HG03521 (cell line): ENCODE results near the gene RALBP1.

Source experiments
- ATAC-seq: cut with Tn5 transposase; IDR thresholded peaks from one replicate; pipeline ENCODE4 v1.9.1; 2021; ENCODE audit warnings: mild to moderate bottlenecking, moderate library complexity; ENCODE audit not compliant: unreplicated experiment

The RALBP1 gene

DNA sequence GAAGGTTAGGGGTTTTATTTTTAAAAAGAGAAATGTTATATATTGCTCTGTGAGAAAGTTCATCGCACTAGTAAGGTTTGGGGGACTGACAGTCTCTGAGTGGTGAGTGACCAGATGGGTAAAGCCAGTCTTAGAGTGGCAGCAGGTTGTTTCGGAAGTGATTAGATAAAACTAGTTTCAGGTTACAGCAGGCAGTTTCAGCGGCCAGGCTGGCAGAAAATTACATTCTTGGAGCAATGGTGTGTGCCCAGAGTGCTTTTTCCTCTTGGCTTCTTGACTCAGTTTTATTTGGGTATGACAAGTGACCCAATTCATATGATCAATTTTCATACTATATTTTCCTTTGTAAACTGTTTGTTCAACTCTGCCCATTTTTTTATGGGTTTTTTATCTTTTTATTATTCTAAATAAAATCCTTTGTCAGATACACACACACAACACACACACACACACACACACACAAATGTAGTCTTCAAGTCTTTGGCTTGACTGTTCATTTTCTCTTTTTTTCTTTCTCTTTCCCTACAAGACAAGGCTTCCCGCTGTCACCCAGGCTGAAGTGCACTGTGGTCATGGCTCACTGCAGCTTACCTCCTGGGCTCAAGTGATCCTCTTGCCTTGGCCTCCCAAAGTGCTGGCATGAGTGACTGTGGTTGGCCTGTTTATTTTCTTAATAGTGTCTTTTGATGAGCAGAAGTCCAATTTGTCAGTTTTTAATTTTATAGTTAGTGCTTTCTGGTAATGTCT, 30.9 kb downstream of the RALBP1 start:
- ATAC-seq = no peak

DNA sequence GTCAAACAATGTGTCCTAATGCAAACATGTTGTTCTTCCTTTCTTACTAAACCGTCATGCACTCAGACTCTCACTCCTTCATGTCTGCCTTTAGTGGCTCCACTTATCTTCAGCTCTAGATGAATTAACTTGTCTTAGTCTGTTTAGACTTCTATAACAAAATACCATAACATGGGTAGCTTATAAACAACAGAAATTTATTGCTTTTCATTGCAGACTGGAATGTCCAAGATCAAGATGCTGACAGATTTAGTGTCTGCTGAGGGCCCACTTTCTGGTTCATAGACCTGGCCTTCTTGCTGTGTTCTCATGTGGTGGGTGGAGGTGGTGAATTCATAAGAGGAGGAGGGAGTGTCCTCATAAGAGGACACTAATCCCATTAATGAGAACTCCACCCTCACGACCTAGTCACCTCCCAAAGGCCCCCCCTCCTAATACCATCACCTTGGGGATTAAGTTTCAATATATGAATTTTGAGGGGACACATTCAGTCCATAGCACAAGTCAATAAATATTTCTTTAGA, 32.3 kb downstream of the RALBP1 start:
- no peak for ATAC-seq

DNA sequence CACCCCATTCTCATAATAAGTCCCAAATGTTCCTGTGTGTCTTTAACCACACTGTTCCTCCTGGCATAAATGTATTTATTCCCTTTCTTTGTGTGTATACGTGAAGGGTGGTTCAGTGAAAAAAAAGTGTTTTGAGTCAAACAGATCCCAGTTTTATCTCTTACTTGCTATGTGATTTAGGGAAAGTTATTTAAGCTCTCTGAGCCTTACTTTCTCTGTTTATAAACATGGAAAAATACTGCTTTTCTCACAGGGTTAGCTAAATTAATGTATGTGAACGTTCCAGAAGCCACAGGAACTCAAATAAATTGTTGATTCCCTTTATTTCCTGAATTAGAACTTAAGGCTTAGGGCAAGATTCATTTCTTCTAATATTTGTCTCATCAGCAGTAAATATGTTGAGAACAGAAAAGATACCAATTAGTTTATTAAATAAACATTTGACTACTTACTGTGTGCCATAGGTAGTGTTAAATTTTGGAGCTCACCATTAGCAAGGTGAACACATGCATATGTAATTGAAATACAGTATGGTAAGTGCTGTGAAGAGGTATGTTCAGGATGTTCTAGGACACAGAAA, 33.2 kb downstream of the RALBP1 start:
- ATAC-seq = no peak

DNA sequence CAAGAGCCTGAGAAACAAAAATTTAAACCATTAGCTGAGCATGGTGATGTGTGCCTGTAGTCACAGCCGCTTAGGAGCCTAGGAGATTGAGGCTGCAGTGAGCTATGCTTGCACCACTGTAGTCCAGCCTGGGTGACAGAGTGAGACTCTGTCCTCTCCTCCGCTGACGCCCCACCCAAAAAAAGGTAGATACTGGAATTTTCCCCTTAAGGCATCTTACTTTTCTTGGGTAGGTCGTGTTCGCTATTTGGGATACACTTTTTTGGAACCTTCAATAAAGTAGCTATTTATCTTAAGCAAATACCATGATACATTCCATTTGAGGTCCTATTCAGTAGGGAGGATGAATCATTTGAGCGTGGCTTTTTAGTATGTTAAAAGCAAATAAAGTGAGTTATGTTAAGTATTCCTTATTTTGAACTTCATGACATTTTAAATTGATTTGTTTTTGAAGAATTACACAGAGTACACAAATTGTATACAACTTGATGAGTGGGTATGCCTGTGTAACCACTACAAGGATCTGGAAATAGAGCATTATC, 38.7 kb downstream of the RALBP1 start:
- ATAC-seq = no peak

DNA sequence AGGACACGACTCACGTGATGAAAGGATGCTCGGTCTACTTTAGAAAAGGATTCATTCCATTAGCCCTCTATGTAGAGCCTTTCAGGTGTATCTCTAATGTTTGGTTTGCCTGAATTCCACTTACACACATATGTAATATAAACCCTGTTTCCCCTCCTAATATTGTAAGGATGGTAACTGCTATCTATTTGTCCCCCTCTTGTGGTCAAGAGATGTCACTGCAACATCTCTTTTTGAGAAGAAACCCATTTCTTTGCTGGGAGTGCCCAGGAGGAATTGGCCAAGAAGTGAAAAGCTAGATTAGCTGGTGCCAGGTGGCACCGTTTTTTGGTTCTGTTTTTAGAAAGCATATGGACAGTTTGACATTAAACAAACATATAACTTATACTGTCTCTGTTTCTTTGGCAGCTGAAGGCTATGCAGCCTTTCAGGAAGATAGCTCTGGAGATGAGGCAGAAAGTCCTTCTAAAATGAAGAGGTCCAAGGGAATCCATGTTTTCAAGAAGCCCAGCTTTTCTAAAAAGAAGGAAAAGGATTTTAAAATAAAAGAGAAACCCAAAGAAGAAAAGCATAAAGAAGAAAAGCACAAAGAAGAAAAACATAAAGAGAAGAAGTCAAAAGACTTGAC, 41.2 kb downstream of the RALBP1 start:
- no peak for ATAC-seq

DNA sequence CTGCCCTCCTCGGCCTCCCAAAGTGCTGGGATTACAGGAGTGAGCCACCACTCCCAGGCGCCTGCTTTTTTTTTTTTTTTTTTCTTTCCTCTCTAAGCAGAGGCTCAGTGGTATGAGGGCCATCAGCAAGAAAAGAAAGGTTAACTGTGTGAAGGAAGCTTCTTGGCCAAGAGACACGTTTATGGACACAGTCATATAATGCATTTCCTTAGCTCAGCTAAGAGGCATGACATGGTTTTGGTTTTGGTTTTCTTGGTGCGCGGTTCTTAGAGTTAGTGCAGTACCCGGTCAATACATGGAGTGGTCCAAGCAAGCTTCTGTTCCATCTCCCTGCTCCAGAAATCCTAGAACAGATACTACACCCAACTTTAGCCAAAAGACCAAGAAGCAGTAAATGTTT, 42.6 kb downstream of the RALBP1 start:
- ATAC-seq = no peak

DNA sequence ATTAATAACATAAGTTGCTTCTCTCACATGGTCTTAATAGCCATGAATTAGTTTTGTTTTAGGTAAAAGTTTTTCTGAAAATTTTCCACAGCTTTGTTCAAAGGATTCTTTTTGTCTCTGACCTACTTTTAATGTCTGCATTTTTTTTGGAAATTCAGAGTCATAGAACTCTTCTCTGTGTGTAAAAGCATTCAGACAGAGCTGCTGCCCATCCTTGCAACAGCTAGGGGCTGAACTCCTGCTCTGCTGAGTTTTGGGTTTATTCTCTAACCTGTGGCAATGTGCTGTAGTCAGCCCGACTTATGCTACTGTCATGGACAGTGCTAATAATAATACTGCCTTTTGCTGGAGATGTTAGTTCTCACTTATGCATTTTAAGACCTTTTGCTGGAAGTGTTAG, 44.1 kb downstream of the RALBP1 start:
- no peak for ATAC-seq

DNA sequence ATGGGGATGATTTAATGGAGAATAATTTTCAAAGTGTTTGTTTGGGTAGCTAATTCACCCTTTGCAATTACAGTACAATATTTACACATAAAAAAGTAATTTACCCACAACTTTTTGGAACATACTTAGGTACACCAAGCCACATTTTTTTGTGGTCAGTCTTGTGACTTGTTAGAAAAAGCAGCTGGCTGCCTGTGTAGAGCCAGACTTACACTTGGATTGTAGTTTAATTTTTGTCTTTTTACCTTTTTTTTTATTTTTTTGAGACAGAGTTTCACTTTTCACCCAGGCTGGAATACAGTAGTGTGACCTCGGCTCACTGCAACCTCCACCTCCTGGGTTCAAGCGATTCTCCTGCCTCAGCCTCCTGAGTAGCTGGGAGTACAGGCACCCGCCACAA, 45.4 kb downstream of the RALBP1 start:
- no peak for ATAC-seq

DNA sequence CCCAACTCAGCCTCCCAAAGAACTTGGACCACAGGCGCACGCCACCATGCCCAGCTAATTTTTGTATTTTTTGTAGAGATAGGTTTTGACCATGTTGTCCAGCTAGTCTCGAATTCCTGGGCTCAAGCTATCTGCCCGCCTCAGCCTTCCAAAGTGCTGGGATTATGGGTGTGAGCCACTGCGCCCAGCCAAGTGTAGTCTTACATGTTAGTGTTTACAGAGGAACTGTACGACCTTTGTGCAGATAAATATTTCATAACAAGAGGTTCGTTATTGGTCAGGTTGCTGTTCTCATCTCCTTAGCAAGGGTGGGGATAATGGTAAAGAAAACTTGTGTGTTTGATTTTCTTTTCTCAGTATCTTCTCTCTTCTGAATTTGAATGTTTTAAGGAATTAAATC, 46.5 kb downstream of the RALBP1 start:
- ATAC-seq = no peak

DNA sequence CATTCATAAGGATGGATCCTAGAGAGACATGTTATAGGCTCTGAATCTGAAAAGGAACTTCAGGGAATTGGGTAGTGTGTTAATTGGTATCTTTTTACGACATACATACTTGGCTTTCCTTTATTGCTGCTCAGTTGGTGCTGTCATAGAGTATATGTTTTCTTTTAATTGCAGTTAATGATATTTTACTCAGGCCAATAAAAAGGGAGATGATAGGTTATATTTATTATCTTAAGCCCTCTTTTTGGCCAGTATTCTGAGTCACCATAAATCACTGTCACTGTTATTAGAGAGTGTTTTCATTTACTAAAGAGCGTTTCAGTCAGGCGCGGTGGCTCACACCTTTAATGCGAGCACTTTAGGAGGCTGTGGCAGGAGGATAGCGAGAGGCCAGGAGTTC, 47.6 kb downstream of the RALBP1 start:
- ATAC-seq = no peak

DNA sequence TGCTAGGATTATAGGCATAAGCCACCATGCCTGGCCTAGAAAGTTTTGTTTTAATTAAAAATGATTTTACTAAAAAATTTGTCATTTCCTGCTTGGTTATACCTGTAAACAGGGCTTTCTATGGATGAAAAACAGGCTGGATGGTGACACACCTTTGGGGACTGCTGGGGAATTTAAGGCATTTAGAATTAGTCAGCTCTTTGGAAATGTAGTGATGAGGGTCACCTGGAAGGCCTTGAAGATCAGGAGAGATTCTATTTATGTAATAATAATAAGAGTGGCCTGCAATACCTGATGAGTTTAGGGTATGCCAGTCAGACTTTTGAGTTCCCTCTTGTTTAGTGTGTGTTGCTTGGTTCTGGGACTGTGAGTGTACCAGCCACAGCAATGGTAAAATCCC, 51.1 kb downstream of the RALBP1 start:
- no peak for ATAC-seq

DNA sequence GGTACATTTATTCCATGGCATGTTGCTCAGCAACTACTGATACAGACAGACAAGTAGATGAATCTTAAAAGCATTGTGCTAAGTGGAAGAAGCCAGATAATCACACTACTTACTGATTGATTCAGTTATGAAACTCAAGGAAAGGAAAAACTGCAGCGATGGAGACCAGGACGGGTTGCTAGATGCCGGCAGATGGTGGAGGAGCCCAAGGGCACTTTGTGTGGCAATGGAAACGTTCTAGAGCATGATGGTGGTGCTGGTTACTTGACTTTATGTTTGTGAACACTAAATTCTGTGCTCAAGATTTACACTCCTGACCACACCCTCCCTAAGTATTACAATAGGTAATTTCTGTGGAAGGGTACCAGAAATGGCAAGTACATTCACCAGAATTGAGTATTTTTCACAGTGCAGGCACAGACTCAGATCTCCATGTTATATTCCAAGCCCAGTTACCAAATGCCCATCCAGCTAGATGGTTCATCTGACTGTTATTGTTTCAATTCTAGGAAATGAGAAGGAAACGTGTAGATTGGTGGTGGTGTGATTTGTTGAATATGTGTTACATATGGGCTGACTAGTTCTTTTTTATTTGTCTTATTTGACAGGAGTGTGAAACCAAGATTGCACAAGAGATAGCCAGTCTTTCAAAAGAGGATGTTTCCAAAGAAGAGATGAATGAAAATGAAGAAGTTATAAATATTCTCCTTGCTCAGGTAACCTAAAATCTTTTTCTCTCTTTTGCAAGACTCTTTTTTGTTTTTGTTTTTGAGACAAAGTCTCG, 55.1 kb downstream of the RALBP1 start:
- no peak for ATAC-seq

DNA sequence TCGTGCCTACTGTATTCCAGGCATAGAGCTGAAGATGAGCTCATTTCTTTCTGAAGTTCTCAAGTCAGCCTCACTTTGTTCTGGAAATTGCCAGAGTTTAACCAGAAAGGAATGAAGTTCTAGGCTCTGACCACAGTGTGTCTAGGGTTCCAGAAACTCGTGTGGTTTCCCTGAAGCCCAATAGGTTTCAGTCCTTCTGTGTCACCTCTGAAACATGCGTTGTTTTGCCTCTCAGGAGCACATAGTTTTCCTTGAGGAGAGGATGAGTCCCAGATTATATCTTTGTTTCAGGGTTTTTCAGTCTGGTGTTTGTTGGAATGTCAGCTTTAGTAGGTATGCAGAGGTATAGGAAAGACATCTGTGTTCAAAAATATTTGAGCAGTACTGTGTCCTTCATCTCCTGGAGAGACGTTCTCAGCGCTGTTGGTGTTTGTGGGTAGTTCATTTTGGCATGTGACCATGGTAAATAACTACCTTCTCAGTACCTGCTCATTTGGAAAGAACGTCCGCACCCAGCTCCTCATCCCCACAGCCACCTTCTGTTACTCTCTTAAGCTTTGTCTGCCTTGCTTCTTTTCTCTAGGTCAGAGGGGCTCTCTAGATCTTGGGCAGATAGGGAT, 56.6 kb downstream of the RALBP1 start:
- no peak for ATAC-seq

DNA sequence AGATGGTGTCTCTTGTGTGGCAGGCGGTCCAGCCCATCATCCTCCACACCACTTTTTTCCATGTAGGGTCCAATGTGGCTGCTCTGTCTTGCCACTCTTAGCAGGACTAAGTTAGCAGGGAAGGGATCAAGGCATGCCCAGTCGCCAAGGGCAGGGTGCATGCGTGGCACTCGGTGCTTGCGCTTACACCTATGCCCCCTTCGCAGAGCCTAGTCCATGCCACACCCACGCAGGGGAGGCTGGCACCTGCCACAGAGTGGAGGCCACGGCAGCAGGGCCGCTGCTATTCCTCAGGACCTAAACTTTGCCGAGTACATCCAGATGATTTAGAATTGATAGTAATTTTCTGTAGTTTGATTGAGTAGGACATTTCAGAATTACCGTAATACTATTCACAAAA, 59.5 kb downstream of the RALBP1 start:
- no peak for ATAC-seq

DNA sequence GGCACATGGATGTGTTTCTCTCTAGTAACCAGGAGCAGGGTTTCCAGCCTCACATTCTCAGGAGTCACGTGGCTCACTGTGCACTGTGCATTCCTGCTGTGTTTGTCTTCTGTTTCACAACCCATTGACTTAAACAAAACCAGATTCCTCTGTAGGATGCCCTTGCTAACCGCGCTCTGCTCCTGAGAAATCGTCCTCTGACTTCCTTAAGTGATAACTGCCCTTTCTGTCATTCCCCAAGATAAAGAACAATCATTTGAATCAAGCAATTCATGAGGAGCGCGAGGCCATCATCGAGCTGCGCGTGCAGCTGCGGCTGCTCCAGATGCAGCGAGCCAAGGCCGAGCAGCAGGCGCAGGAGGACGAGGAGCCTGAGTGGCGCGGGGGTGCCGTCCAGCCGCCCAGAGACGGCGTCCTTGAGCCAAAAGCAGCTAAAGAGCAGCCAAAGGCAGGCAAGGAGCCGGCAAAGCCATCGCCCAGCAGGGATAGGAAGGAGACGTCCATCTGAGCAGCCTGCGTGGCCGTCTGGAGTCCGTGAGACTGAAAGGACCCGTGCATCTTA, 60.2 kb downstream of the RALBP1 start:
- no peak for ATAC-seq

DNA sequence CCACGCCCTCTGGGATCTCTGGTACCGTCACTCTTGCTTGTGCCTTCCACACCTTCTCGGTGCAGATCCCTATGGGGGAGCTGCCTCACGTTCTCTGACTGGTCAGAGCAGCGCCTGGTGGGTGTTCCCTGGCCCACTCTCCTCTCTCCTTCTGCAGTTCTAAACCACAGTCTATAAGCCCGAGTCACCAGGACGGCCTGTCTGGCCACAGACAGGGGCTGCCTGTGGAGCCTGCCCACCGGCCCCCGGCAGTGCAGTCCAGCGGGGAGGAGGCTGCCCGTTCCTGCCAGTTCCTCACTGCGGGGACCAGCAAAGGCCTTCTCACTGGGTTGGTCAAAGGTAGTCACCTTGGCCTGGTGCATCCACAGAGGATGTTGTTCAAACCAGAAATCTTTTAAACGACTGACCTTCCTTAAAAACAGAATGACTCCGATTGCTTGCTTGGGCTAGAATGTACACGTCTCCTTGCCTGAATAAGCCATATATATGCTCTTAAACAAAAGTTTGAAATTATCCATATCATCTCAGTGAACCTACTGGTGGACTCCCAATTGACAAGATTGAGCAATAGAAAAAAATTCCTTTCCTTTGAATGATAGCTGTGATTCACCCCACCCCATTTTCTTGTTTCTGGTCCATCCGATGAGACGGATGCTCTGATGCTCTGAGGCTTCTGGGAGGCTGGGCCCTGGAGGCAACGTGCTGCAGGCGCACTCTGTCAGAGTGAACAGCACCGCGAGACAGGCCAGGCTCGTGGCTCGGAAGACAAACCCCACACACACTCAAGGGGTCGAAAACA, 61.2 kb downstream of the RALBP1 start:
- no peak for ATAC-seq

DNA sequence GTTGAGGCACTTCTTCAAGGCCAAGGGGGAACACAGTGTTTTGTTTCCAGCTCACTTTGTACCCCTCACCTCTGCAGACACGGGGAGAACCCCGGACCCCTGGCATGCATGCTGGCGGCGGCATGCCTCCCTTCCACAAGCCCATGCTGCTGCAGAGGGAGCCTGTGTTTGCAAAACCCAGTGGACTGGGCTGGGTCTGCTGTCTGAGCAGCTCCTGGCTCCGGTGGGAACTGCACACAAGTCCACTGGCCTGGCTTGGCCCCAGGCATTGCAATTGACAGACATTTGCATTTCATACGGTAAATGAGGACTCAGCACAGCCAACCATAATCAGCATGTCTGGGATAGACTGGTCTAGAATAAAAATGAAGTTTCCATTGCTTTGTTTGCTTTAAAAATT, 62.4 kb downstream of the RALBP1 start:
- no peak for ATAC-seq

DNA sequence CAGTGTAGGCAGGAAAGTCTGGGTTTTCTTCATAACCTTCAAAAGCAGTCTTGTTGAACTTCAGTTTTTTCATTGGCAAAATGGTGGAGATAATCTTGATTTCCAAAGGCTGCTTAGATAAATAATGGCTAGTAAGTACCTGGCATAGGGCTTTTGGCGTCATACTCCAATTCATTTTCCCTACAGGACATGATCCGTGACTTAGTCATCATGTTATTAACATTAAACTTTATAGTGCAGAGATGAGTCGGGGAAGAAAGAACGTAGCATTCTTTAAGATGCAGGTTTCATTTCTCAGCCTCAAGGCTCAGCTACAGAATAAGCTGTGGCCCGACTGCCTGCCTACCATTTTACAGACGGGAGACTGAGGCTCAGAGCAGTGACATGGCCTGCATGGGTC, 64.0 kb downstream of the RALBP1 start:
- no peak for ATAC-seq

DNA sequence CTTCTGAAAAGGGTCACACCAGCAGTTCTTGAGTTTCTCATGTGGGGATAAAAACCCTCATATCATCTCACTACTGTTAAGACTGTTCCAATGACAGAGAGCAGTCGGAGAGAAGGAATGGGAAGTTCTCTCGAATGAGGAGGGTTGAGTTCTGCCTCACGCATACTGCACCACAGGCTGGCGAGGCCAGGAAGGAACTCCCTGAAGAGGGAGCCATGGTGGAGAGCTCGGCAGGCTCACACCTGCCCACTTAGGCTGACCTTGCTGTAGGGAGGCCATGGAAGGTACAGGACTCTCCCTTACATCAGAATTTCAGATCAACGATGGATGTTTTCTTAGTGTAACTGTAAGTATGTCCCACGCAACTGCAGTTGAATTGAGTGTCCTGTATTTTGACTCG, 64.6 kb downstream of the RALBP1 start:
- ATAC-seq = no peak

DNA sequence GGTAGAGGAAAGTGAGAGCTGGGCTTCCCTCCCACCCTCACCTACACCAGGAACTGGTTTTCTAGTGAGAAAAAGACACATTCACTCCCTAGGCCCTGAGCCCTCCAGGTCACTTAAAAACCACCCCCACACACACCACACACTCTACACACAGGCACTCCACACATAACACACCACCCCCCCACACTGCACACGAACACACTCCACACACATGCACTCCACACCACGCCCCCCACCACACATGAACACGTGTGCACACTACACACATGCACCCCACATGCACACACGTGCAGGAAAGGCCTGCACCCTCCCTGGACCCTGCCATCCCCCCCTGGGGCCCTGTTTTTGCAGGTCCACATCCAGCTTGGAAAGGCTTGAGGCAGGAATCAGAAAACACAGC, 67.6 kb downstream of the RALBP1 start:
- ATAC-seq = no peak
